Hematopoietic multipotent progenitor cell treated with erythropoietin and hydrocortisone succinate and interleukin-3 and kit ligand, for 15 days (in vitro differentiated cells): ENCODE measurements around the gene PROX2.

Experiments
- DNase-seq: peaks from one replicate; pipeline ENCODE4 v3.0.0-alpha.2; 2015; ENCODE audit warnings: low spot score

The PROX2 gene

DNA sequence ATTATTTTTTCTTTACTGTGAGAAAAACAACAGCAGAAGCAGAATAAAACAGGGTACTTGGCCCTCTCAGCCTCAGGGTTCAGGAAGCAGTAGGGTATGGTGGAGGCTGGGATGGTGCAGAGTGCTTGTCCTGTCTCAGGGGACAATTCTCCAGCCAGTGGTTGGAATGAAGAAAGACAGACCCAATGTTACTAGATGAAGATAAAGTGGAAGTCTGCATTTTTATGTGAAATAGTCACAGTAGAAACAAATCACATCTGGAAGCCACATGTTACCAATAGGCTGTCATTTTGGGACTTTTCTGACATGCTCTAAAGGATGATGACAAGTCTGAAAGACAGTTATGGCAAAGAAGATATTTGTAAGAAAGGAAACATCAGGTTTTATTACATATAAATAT, 32.3 kb downstream of the PROX2 start:
- no peak for DNase-seq

GRCh38 chr14:74841230-74842207, 34.4 kb downstream of the PROX2 start:
- DNase-seq, result no peak

DNA sequence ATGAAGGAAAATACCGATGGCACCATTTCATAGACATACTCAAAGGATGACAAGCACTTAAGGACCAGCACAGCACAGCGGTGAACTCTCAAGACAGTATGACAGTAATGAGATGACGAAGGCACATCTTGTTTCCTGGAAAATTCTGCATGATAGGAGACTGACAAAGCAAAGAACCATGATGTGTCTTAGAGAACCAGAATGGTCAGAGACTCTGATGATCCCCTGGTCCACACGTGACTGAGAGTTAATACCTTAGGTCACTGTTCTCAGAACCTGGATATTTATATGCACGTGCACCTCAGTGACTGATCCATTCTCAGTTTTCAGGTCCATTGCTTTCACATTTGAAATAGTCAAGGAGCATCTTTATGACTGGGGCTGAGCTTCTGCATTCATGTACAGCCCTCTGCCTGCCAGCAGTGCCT, 35.3 kb downstream of the PROX2 start:
- no peak for DNase-seq

- DNase-seq, result no peak
These were observed 37.8 kb downstream of the PROX2 start for GRCh38 chr14:74838166-74838565.

GRCh38 chr14:74836251-74836960, 39.5 kb downstream of the PROX2 start:
- no peak for DNase-seq

- DNase-seq, result no peak
These were observed 40.2 kb downstream of the PROX2 start for GRCh38 chr14:74835645-74836250.

DNA sequence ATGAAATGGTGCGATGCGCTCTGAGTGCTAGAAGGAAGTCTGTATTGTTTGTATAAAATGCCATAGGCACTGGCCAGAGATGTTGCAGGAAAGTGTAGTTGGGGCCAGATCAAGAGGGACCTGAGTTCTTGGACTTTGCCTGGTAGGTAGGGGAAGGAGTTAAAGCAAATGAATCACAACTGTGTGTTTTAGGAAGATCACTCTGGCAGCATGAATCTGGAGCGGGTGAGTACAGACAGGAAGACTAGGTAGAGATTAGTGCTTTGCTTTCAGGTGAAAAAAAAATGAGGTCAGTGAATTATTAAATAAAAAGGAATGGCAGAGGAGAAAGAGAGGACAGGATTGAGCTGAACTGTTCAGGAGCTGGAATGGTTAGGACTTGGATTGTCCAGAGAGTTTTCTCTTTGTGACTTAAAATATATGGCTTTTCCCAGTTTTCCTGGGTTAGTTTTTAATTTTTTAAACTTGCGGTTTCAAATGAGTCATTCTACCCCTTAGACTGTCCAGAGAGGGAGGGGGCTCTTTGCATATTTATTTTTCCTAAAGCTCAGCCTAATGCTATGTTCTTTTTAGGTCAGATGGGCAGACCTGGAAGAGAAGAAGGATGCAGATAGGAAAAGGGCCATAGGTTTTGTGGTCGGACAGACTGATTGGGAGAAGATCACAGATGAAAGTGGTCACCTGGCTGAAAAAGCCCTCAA, 41.1 kb downstream of the PROX2 start:
- DNase-seq, result no peak

- DNase-seq, result no peak
These were observed 43.1 kb downstream of the PROX2 start for GRCh38 chr14:74832849-74833248.

GRCh38 chr14:74829251-74829650, 46.7 kb downstream of the PROX2 start:
- DNase-seq, result no peak

GRCh38 chr14:74826574-74826973, 49.4 kb downstream of the PROX2 start:
- no peak for DNase-seq
